Measurements from ENCODE around the gene THEM5.

DNA sequence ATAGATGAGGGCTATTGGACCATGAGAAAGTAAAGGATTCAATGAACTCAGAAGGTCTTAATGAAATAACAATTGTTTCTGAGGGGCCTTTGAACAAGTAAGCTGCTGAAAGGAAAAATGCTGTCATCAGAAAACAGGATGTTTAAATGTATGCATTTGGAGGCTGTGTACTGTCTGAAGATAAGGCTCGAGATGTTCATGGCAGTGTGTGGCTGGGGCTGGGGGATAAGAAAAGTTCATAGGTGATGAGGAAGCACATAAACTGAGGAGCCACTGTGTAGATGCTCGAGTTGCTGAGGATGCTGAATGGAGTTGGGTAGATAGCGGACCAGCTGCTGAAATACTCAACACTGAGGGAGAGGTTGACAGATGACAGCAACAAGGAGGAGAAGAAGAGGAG is 38.0 kb upstream of the THEM5 start:
- TF ChIP-seq, protein P1, sequence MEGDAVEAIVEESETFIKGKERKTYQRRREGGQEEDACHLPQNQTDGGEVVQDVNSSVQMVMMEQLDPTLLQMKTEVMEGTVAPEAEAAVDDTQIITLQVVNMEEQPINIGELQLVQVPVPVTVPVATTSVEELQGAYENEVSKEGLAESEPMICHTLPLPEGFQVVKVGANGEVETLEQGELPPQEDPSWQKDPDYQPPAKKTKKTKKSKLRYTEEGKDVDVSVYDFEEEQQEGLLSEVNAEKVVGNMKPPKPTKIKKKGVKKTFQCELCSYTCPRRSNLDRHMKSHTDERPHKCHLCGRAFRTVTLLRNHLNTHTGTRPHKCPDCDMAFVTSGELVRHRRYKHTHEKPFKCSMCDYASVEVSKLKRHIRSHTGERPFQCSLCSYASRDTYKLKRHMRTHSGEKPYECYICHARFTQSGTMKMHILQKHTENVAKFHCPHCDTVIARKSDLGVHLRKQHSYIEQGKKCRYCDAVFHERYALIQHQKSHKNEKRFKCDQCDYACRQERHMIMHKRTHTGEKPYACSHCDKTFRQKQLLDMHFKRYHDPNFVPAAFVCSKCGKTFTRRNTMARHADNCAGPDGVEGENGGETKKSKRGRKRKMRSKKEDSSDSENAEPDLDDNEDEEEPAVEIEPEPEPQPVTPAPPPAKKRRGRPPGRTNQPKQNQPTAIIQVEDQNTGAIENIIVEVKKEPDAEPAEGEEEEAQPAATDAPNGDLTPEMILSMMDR (conservative IDR thresholded peaks at IDR 0.05 in 1 of 2, IDR thresholded peaks at IDR 0.05 in 1 of 2; ENCODE audit: extremely low read depth in 1 of 2, insufficient read depth in 1 of 2, low read depth in 1 of 2, low read length in 2 of 2): no peak
- no peak for TF ChIP-seq EZH2 (IDR thresholded peaks at IDR 0.05; ENCODE audit: borderline replicate concordance, low read length)

Measured in mammary epithelial cell (primary cell).